Measurements from ENCODE around the gene VPS72.

- TF ChIP-seq CTCF (IDR thresholded peaks at IDR 0.05) (no peak), POLR2AphosphoS5 (IDR thresholded peaks at IDR 0.05; ENCODE audit: low read depth, low read length) (no peak), SIN3A (IDR thresholded peaks at IDR 0.05; ENCODE audit: borderline replicate concordance, insufficient read depth, low read depth, low read length) (no peak), REST (IDR thresholded peaks at IDR 0.05; ENCODE audit: insufficient read depth in 1 of 2, low read depth in 2 of 2, low read length in 1 of 2) (no peak)
Measured at GRCh38 chr1:151145304-151146071, 44.5 kb downstream of the VPS72 start.

All from Panc1 (cell line).